AG04449 (cell line): ENCODE data around the gene NCBP2.

ENCODE experiments used
- CTCF ChIA-PET: fragments of 350-600 bp; formaldehyde crosslinking; extraction: SDS; loops from one replicate; lab custom pipeline; 2021; ENCODE audit warnings: antibody characterized with exemption; lab: Yijun Ruan, JAX
- POLR2A ChIA-PET: fragments of 400-600, 350-600 bp; formaldehyde crosslinking; extraction: SDS; loops from one replicate; lab custom pipeline; 2020; ENCODE audit warnings: antibody characterized with exemption, inconsistent platforms; lab: Yijun Ruan, JAX
- DNase-seq: peaks from one replicate; pipeline ENCODE4 v3.0.0-alpha.2; 2010; ENCODE audit warnings: low read depth, low spot score
- H3K4me3 ChIP-seq: 2 replicates; pipeline ENCODE4 v1.5.1; 2011; ENCODE audit warnings: low read depth, mild to moderate bottlenecking, control low read depth, low read length
- TF ChIP-seq, protein P1 (sequence below): IDR thresholded peaks from one replicate; pipeline ENCODE4 v1.5.1; 2011; ENCODE audit warnings: mild to moderate bottlenecking, moderate library complexity, low read length, control low read depth, inconsistent platforms; ENCODE audit not compliant: insufficient read depth; ENCODE audit errors: missing control alignments

The NCBP2 gene

DNA sequence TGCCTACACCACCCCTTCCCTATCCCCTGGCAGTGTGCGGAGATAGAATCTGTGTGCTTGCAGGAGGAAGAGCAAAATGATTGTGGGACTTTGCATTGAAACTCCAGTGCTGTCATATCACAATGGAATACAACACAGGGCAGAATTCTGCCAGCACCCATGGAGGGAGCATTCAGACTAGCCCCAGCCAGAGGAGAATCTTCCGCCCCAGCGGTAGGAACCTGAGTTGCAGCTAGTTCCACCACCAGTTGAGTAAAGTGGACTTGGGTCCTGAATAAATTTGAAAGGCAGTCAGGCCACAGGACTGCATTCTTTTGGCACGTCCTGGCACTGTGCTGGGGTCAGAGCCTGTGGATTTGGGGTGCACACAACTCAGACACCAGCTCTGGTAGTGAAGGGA lies 27.5 kb downstream of the NCBP2 start:
- ChIA-PET CTCF (interaction anchor here (1.9 kb wide), 1 partner anchor 44 kb away, joined by 4 read pairs; no protein-coding TSS in a partner anchor), POLR2A (no interaction called here)
- no peak for DNase-seq
- TF ChIP-seq, protein P1, sequence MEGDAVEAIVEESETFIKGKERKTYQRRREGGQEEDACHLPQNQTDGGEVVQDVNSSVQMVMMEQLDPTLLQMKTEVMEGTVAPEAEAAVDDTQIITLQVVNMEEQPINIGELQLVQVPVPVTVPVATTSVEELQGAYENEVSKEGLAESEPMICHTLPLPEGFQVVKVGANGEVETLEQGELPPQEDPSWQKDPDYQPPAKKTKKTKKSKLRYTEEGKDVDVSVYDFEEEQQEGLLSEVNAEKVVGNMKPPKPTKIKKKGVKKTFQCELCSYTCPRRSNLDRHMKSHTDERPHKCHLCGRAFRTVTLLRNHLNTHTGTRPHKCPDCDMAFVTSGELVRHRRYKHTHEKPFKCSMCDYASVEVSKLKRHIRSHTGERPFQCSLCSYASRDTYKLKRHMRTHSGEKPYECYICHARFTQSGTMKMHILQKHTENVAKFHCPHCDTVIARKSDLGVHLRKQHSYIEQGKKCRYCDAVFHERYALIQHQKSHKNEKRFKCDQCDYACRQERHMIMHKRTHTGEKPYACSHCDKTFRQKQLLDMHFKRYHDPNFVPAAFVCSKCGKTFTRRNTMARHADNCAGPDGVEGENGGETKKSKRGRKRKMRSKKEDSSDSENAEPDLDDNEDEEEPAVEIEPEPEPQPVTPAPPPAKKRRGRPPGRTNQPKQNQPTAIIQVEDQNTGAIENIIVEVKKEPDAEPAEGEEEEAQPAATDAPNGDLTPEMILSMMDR, result no peak
- H3K4me3 ChIP-seq, result no peak overlapping the region

DNA sequence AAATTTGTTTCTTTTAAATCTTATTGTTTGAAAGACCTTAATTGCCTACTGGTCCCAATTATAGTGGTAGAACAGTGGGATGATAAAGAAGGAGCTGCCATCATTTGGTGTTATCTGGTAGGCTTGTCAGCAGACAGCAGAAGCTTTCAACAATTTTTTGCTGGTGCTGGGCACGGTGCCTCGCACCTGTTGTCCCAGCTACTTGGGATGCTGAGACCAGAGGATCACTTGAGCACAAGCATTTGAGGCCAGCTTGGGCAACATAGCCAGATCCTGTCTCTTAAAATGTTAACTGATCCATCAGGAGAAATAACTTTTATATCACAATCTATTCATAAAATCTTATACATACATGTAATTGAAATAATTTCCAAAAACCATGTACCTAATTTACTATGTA lies 38.6 kb downstream of the NCBP2 start:
- no peak overlapping the region for H3K4me3 ChIP-seq
- ChIA-PET POLR2A (no interaction called here), CTCF (no interaction called here)
- no peak for DNase-seq
- TF ChIP-seq, protein P1, result no peak

DNA sequence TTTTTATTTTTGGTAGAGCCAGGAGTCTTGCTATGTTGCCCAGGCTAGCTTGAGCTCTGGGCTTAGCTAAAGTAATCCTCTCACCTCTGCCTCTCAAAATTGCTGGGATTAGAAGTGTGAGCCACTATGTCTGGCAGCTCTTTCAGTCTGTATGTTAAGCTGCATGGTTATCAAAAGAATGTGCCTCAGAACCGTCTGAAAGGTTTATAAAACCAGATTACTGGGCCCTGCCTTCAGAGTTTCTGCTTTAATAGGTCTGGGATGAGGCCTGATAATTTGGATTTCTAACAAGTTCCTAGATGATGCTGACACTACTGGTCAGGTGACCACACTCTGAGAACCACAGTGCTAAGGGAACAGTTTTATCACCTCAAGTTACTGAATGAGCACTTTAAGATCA lies 40.0 kb downstream of the NCBP2 start:
- H3K4me3 ChIP-seq, result no peak overlapping the region
- ChIA-PET POLR2A (no interaction called here), CTCF (no interaction called here)
- DNase-seq, result no peak
- TF ChIP-seq, protein P1, result no peak

DNA sequence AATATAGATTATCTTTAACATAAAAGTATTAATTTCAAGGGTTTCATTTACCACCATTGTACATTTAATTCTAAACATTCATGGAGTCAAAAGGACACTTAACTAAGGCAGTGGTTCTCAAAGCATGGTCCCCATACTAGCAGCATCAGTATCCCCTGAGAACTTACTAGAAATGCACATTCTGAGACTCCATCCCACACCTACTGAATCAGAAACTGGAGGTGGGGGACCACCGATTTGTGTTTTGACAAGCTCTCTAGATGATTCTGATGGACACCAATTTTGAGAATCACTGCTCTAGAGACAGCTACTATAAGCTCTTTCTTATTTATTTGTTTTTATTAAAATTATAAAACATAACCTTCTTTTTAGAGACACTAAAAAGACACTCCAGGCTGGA lies 40.6 kb downstream of the NCBP2 start:
- DNase-seq, result no peak
- TF ChIP-seq, protein P1, result no peak
- ChIA-PET CTCF (no interaction called here), POLR2A (no interaction called here)
- H3K4me3 ChIP-seq, result no peak overlapping the region

DNA sequence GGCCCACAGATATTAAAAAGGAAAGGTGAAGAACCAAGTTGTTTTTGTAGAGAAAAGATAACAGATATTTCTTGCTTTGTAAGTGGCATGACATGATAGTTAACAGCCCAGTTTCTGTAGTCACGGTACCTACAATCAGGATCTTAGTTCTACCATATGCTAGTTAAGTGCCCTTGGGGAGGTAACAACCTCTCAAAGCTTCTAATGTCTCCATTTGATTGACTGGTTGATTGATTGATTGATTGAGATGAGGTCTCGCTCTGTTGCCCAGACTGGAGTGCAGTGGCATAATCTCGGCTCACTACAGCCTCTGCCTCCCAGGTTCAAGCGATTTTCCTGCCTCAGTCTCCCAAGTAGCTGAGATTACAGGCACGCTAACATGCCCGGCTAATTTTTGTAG lies 46.1 kb downstream of the NCBP2 start:
- no peak overlapping the region for H3K4me3 ChIP-seq
- POLR2A ChIA-PET, result no interaction called here
- TF ChIP-seq, protein P1, result no peak
- CTCF ChIA-PET, result no interaction called here
- no peak for DNase-seq

DNA sequence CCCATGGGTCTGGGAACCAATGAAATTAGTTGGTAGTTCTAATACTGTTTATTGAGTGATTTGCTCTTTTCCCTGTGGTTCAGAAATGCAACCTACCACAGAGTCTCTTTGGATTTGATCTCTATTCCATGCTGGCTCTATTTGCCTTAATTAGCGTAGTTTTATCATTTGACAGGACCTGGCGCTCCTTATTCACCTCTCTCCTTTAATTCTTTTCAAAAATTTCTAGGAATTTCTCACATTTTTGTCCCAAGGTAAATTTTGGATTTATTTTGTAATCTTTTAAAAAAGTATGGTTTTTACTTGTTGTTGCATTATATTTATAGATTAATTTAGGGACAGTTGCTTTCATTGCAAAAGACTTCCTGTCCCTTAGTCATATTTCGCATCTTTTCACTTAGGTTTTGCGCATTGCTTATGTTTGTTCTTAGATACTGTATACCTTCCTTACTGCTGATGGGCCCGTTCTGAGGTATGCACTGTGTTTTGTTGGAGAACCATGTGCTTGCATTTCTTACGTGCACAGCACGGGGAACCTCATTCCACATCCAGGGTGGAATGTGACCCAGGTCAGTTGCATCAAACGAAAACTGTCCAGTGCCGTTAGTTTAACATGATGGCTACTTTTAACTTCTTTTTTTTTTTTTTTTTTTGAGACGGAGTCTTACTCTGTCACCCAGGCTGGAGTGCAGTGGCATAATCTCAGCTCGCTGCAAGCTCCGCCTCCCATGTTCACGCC lies 47.6 kb downstream of the NCBP2 start:
- TF ChIP-seq, protein P1, result no peak
- ChIA-PET POLR2A (no interaction called here), CTCF (no interaction called here)
- no peak for DNase-seq
- H3K4me3 ChIP-seq, result no peak overlapping the region
